ENCODE results near the gene STAP2.

STAP2 gene

GRCh38 chr19:4338441-4339355 is at the start of gene STAP2:
TSS of gene STAP2 (minus strand) at chr19:4338827. CDS start at chr19:4338753, 74 bp downstream.
- DNase-seq (ENCODE audit: low read depth): no peak

- DNase-seq (ENCODE audit: low read depth): no peak
Measured at GRCh38 chr19:4386041-4386782, 47.6 kb upstream of the STAP2 start.

- no peak for DNase-seq (ENCODE audit: low read depth)
Measured at GRCh38 chr19:4385291-4386040, 46.8 kb upstream of the STAP2 start.

GRCh38 chr19:4380254-4380727 is 41.7 kb upstream of the STAP2 start:
- no peak for DNase-seq (ENCODE audit: low read depth)

GRCh38 chr19:4379383-4380253 is 41.0 kb upstream of the STAP2 start:
- DNase-seq (ENCODE audit: low read depth): no peak

GRCh38 chr19:4378886-4379285 is 40.3 kb upstream of the STAP2 start:
- DNase-seq (ENCODE audit: low read depth): no peak

GRCh38 chr19:4376991-4377781 is 38.6 kb upstream of the STAP2 start:
- DNase-seq (ENCODE audit: low read depth): no peak

- no peak for DNase-seq (ENCODE audit: low read depth)
Measured at GRCh38 chr19:4376671-4376990, 38.0 kb upstream of the STAP2 start.

GRCh38 chr19:4376028-4376670 is 37.5 kb upstream of the STAP2 start:
- DNase-seq (ENCODE audit: low read depth): no peak

GRCh38 chr19:4375164-4376027 is 36.8 kb upstream of the STAP2 start:
- peak; percentile 71 for DNase-seq (ENCODE audit: low read depth)

- peak; percentile 84 for DNase-seq (ENCODE audit: low read depth)
Measured at GRCh38 chr19:4374498-4375163, 36.0 kb upstream of the STAP2 start.

GRCh38 chr19:4373601-4374497 is 35.2 kb upstream of the STAP2 start:
- no peak for DNase-seq (ENCODE audit: low read depth)

GRCh38 chr19:4373013-4373367 is 34.4 kb upstream of the STAP2 start:
- DNase-seq (ENCODE audit: low read depth): no peak

GRCh38 chr19:4372165-4373012 is 33.8 kb upstream of the STAP2 start:
- DNase-seq (ENCODE audit: low read depth): no peak

- DNase-seq (ENCODE audit: low read depth): peak; percentile 36
Measured at GRCh38 chr19:4371247-4372164, 32.9 kb upstream of the STAP2 start.

All from fibroblast of the conjunctiva (primary cell).